GM19328 (cell line): ENCODE data around the gene MYRF.

ENCODE experiments used
- ATAC-seq: cut with Tn5 transposase; IDR thresholded peaks from one replicate; pipeline ENCODE4 v1.9.1; 2021; ENCODE audit warnings: mild to moderate bottlenecking, moderate library complexity; ENCODE audit not compliant: unreplicated experiment

The MYRF gene

DNA sequence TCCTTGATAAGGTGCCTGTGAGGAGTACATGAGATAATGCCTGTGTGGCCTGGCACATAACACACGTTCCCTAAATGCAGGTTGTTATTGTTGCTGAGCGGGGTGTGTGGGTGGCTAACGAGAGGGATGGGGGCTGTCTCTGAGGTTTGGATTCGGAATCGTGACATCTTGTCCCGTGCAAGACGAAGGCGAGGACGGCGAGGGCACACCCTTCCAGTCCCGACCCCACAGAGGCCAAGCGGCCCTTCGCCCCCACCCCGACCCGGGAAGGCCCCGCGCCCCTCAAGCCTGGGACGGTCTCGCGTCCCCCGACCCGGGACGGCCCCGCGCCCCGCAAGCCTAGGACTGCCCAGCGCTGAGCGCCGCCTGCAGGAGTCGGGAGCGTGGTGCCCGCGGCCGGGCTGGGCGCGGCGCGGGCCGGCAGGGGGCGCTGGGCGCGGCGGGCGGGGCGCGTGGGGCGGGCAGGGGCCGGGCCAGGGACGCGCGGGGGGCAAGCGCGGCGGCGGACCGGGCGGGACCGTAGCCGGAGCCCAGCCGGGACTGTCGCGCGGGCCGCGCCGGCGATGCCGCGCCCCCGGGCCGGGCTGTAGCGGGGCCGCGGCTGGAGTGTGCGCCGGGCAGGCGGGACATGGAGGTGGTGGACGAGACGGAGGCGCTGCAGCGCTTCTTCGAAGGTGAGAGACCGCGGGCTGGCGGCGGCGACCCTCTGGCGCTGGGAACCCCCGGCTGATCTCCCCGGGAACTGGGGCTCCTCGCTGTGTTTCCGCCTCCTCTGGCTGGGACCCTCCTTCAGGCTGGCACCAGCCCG, at the start of gene MYRF:
MYRF (plus strand) TSS at position 520 of the 808 bp plus-strand sequence; CDS start at position 629, 109 bp downstream.
- ATAC-seq = no peak

DNA sequence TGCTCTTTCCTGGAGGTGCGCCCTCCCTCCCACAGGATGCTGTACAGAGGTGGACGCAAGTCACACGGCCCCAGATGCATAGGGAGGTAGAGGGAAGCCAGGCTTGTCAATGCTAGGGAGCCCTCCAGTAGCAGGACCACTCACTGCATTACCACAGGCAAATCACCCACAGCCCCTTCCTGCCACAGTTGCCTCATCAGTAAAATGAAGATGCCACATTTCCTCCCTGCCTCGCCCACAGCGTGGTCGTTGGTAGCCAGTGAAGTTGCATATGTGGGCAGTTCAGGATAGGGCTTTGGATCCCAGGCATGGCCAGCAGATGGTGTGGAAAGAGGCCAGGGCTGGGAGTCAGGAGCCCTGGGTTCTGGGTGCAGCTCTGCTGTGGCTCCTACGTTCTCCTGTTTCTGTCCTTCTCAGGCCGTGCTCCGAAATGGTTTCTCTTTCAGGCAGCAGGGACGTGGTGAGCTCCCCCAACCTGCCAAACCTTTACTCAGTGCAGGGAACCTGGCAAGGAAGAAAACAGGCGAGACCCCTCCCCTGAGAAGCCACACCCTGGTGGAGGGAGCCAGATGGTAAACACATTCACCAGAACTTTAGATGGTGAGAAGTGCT, 49.6 kb upstream of the MYRF start:
- no peak for ATAC-seq

DNA sequence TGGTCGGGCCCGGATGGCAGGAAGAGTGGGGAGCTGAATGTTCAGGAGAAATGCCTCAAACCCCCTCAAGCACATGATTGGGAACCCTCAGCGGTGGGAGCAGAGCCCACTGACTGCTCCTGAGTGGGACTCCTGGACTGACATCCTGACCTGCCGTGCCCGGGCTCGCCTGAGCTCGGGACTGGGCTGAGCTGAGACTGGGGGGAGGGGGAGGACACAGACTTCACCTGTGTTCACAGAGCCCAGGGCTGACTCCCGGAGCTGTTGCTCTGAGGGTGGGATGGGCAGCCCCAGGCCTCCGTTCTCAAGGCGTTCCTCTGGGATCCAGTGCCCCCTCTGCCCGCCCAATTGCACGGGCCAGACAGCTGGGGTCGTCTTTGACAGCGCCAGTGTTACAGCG, 47.6 kb upstream of the MYRF start:
- ATAC-seq = no peak

DNA sequence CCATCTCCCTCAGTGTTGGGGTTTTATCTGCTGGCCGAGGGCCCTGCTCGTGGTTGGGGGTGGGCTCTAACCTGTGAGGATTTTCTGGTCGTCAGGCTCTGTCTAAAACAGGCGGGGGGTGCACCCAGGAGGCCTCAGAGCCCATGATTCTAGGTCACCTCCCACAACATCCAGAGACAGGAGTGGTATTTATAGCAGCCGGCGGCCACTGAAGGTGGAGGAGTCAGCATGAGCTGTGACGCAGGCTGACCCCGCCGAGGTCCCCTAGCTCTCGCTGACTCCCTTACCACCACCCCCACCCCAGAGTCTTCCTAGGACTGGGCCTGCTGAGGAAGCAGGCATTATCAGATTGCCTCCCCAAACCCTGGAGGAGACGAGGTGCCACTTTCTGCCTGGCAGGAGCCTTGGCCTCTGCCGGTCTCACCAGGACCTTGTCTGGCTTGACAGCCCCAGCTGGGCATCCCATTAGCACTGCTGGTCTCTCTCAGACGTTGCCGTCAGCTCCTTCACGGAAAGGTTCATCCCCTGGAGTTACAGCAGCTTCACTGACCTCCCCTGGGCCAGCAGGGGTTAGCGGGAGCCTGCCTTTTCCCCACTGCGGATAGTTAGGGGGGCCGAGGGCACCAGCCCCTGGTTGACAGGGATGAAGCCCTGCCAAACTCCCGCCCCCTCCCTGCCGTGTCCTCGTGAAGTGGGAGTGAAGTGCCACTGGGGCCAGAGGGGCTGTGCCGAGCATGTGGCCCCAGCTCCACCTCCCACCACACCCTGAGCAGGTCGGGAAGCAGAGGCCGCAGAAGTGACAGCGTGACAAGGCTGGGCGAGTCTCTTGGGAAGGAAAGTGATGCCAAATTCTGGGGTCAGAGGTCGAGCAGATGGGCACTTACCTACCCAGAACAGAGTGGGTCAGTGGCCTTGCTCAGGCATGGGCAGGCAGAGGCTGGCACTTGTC, 45.7 kb upstream of the MYRF start:
- no peak for ATAC-seq

DNA sequence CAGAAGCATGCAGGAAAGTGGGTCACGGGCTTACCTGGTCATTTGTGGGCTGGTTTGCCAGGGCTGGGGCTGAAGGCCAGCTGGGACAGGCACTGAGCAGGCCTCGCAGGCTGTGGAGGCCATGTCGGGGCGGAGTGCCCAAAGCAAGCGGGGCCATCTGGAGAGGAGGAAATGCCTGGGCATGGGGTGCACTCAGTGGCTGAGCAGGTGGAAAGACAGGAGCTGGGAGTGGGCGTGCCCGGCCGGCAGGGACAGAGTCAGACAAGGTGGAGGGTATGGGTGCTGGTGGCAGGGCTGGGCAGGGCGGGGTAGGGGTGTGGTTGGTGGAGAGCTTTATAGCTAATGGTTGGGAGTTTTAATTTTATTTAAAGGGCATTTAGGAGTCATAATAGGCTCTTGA, 44.9 kb upstream of the MYRF start:
- ATAC-seq = no peak

DNA sequence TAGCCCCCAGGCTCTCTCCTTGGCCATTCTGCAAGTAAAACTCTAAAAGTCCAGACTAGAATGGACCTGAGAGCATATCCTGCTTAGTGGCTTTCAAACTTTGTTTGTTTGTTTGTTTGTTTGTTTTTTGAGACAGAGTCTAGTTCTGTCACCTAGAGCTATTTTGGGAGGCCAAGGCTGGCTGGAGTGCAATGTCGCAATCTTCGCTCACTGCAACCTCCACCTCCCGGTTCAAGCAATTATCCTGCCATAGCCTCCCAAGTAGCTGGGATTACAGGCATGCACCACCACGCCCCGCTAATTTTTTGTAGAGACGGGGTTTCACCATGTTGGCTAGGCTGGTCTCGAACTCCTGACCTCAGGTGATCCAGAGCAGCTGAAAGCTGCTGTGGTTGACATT, 43.3 kb upstream of the MYRF start:
- no peak for ATAC-seq

DNA sequence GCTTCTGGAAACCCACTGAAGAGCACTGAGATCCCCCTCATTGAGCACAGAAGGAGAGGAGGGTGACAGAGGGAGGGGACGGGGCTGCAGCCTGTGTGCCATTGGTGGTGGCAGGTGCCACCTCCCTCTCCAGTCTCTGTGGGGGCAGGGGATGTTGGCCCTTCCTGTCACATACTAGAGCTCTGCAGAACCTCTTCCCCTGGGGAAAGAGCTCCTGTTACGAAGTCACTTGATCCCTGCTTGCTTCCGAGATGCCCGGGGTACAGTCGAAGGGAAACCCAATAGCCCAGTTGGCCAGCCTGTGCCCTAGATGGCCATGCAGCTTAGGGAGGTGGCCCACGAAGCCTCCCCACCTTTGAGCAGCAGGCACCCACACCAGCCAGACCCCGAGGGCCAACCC, 42.9 kb upstream of the MYRF start:
- no peak for ATAC-seq

DNA sequence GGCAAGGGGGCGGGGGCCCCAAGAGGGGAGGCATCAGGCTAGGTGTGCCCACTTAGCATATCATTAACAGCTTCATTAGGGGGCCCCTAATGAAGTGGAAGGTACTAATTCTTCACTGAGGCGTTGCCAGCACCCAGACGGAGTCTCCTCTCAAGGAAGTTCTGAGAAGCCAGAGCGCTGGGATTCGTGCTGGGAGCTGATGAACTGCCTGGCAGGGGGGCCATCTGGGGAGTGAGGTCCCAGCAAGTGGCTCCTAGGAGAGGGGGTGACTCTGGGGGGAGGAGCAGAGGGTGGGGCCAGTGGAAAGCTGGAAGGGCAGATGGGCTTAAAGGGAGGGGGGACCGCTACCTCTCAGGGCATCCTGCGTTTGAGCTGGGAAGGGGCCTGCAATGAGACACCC, 42.4 kb upstream of the MYRF start:
- ATAC-seq = no peak

DNA sequence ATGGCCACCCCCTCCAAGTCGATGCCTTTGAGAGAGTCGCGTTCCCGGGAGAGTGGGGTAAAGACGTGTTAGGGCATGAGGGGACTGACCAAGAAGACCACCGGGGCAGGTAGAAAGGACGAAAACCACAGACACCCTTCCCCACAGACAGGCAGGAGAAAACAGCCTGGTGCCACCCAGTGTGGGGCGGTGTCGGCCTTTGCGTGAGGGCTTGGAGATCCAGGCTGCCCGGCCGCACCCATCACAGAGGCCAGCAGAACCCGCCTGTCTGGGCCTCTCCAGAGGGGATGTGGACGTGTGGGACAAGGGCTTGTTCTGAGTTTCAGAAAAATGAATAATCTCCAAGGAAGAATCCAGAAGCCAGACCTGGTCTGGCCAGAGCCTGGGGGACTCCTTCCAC, 41.4 kb upstream of the MYRF start:
- ATAC-seq = no peak

DNA sequence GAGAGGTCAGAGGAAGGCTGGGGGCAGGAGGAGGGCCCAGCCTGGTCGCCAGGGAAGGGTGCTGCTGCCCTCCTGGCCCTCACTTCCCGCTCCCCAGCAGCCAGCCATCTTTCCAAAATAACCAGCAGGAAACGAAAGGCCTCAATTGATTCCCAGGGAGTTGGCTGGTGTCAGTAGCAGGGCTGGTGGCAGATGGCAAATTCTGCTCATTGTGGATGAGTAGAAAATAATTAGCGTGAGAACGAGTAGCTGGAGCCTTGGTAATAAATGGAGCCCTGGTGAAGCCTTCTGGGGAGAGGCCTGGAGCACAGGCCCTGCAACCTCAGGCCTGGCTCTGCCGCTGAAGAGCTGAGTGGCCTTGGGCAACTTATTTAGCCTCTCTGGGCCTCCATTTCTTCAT, 40.9 kb upstream of the MYRF start:
- no peak for ATAC-seq

DNA sequence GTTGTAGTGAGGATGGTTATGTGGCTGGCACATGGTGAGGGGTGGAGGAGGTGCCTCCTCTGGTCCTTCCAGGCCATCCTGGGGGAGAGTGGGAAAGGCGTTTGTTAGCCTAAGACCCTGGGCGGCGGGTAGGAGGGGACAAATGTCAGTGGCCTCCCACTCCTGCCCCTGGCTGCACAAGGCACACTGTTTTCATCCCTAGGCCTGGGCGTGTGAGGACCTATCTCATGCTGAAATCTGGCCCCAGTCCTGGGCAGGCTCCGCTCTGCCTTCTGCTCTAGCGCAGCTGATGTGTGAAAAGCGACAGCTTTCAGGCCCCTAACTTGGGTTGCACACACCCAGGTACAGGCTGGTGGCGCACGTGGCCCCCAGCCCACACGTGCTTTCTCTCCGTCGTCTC, 40.1 kb upstream of the MYRF start:
- no peak for ATAC-seq

DNA sequence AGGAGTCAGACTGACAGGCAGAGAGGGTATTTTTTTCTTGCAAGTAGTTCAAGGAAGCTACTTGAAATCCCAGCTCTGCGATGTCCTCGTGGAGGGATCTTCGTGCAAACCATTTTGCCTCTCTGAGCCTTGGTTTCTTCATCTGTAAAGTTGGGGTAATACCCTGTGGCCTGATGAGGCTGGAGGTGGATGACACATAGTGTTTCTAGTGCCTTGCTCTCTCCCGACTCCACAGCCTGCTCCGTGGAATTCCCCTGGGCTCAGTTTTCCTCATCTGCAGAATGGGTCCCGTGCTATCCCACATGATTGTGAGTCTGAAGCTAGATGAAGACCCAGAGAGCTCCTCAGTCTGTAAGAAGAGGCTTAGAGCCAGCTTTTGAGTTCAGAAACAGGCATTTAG, 39.6 kb upstream of the MYRF start:
- no peak for ATAC-seq

DNA sequence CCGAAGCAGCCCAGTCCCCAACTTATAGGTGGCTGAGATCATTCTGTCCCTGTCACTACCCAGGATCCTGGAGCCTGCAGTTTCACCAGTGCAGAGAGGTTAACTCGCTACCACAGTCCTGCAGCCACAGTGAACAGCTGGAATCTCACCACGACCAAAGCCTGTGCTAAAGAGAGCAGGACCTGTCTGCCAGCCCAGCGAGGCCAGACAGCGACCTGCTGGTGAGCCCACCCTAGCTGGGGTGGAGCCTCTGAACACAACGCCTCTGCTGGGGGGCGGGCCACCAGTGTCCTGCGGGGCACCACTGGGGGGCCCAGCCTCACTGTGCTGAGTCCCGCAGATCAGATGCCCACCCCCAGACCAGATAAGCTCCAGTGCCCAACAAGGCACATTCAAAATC, 39.0 kb upstream of the MYRF start:
- no peak for ATAC-seq

DNA sequence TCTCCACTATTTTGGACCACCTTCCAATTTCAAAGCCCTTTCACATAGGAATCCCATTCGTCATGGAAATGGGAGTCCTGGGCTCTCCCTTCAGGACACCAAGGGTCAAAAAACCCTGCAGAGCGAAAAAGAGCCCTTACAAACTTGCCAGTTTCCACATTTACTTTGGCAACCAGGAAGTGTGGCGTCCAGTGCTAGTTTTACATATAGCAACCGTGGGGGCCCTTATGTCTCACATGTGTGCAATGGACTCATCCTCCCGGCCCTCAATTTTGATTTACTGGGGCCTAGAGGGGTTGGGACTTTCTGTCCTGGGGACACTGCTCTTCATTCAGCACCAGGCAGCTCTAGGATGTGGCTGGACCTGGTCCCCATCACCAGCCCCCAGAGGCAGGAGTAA, 38.5 kb upstream of the MYRF start:
- no peak for ATAC-seq

DNA sequence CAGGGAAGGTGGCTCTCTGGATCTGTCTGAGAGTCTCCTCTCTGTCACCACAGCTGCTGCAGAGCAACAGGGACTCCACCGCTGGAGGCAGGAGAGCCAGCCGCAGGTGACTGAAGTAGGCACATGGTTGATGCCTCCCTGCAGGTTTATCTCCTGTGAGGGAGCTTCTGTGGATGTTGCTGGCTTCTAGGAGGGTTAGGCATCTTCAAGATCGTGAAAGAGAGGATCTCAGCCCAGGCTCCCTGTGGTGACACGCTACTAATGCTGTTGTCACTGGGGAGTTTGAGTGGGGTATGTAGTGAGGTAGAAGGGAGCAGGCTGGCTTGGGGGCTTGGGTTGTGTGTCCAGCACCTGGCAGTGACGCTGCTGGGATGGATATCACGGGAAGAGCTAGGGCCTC, 38.1 kb upstream of the MYRF start:
- ATAC-seq = no peak

DNA sequence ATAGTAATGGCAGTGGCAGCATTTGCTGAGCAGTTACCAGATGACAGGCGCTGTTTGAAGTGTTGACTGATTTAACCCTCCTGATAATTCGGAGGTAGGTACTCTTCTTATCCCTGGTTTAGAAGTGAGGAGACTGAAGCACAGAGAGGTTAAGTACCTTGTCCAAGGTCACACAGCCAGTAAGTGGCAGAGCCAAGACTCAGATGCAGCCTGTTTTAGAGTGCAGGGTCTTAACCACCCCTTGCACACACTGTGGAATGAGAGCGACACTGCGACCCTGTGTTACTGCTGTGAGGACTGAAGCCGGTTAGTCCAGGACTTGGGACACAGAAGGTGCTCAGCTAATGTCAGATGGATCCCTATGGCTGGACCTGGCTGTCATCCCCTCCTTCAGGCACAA, 37.5 kb upstream of the MYRF start:
- ATAC-seq = no peak

DNA sequence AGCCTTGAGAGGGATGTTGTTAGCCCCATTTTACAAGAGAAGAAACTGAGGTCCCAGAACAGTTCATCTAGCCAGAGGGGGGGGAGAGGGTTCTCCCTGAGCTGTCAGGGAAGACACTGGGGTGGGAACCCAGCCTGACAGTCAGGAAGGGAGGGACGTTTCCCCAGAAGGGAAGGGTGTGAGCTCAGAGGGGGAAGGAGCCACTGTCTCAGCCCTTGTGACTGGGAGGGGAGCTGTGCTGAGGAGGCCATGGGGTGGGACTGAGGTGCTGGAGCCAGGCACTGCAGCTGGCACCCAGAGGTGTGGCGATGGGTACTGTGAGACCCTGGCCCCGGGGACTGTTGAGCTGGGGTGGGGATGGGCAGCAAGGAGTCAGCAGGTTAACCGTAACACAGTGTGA, 36.6 kb upstream of the MYRF start:
- no peak for ATAC-seq

DNA sequence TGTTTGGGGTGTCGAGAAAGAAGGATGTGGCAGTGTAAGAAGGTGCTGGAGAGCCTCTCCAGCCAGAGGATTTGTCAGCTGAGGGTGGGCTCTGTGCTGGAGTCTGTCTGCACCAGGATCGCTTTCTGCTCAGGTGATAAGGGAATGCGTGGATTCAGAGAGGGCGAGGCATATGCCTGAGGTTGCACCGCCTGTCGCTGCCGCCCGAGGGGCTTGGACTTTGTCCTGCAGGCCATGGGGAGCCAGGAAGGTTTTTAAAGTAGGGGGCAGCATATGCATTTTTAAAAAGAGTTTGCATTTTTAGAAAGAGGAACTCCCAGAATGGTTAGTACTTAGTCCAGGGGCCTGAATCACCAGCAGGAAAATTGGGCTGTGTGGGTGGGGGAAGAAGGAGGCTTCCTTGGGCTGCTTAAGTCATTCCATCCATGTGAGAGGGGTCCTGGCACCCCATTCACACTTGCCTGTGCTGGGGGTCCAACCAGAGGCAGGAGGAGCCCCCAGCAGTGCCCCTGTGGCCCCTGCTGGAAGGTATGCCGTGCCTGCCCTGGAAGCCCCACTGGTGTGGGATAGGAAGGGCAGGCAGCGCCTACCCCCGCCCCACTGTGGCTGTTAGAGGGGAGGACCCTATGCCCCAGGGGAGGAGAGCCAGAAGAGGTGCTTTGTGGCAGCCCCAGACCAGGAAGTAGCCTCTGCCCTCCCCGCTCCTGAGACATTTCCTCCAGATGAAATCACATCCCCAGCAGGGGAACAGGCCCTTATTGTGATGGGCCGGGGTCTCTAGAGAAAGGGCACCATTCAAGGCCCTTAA, 35.8 kb upstream of the MYRF start:
- ATAC-seq = no peak

DNA sequence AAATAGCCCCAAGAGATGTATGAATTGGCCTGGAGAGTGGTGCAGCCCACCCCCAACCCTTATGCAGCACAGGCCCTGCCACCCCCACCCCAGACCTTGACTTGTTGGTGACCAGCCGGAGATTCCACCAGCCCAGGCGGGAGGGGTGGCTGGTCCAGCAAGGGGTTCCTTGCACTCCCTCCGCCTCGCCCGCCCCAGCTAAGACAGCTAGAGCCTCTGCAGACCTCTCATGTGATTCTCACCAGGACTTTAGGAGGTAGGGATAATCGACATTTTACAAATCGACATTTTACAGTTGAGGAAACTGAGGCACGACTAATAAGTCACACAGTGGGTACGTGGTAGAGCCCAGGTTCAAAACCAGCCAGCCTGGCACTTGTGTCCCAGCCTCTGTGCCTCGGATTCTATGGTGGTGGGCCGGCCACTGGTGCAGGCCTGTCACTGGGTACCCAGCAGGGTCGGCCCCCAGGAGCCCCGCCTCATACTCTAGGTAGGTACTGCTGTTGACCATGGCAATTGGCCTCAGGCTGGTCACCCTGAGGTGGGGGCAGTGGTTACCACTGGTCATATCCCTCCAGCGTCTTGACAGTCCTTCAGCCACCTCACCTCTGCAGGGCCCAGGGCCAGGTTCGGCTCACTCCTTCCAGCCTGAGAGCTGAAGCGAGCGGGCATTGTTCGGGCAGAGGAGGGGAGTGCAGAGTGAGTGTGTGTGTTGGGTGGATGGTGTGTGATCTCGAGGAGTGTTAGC, 35.0 kb upstream of the MYRF start:
- no peak for ATAC-seq

DNA sequence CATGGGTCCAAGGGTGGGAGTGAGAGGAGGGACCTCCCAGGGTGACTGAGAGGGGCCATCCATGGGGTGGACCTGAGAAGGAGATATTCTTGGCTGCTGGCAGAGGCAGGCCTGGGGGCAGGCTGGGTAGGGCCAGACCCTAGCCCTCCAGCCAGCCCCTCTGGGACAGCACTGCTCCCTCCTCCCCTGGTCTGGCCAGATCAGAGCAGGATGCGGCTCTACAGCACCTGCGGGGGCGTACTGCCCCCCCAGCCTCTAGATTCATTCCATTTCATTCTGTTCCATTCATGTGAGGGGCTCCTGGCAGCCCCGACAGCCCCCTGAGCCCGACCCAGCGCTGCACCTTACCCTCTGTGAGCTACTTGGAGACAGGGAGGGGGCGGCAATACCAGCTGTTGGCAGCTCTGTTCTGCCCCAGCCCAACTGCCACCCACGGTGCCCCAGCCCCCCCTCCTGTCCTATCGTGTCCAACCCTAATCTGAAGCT, 34.3 kb upstream of the MYRF start:
- ATAC-seq = no peak
